Brain microvascular endothelial cell (primary cell): Measurements from ENCODE around the gene KCNT1.
"Not testable (repeated sequence)": the region's sequence is repeated elsewhere in the genome, so short reads cannot be mapped to it uniquely, and the experiment has no call there.

Experiments used
- DNase-seq: peaks from one replicate; pipeline ENCODE4 v3.0.0-alpha.2; 2020
- H3K27ac ChIP-seq: fragments of 250-450 bp; sonication (Bioruptor Pico); 2 replicates; pipeline ENCODE4 v1.5.1; 2020; ENCODE audit warnings: mild to moderate bottlenecking, moderate library complexity
- H3K27me3 ChIP-seq: fragments of 250-450 bp; sonication (Bioruptor Pico); replicated peaks from 2 replicates; pipeline ENCODE4 v1.5.1; 2020; ENCODE audit warnings: mild to moderate bottlenecking
- H3K36me3 ChIP-seq: fragments of 250-450 bp; sonication (Bioruptor Pico); replicated peaks from 2 replicates; pipeline ENCODE4 v1.5.1; 2020; ENCODE audit warnings: mild to moderate bottlenecking
- H3K4me3 ChIP-seq: 2 replicates; pipeline ENCODE4 v1.5.1; 2011; ENCODE audit warnings: low read depth, mild to moderate bottlenecking, control low read depth, low read length, moderate library complexity
- CTCF ChIP-seq: IDR thresholded peaks from 2 replicates; pipeline ENCODE4 v1.5.1; 2011; ENCODE audit warnings: low read depth, mild to moderate bottlenecking, moderate library complexity, low read length, control low read depth, inconsistent platforms; ENCODE audit errors: missing control alignments
- in situ Hi-C: cut with HindIII; loops from 2 replicates; pipeline ENCODE4 v1.10.0; 2017; ENCODE audit warnings: low sequenced_read_pairs, low pct_ligation_motif_present

The KCNT1 gene

GRCh38 chr9:135669616-135670285 is 32.2 kb upstream of the KCNT1 start:
- Histone ChIP-seq H3K27me3 (no peaks in the 10 kb centered on the region), H3K36me3 (no peaks in the 10 kb centered on the region), H3K27ac (no peak overlapping the region), H3K4me3 (no peak overlapping the region)
- no peak for DNase-seq
- TF ChIP-seq CTCF: no peak
- in situ Hi-C loops: no loop called here

DNA sequence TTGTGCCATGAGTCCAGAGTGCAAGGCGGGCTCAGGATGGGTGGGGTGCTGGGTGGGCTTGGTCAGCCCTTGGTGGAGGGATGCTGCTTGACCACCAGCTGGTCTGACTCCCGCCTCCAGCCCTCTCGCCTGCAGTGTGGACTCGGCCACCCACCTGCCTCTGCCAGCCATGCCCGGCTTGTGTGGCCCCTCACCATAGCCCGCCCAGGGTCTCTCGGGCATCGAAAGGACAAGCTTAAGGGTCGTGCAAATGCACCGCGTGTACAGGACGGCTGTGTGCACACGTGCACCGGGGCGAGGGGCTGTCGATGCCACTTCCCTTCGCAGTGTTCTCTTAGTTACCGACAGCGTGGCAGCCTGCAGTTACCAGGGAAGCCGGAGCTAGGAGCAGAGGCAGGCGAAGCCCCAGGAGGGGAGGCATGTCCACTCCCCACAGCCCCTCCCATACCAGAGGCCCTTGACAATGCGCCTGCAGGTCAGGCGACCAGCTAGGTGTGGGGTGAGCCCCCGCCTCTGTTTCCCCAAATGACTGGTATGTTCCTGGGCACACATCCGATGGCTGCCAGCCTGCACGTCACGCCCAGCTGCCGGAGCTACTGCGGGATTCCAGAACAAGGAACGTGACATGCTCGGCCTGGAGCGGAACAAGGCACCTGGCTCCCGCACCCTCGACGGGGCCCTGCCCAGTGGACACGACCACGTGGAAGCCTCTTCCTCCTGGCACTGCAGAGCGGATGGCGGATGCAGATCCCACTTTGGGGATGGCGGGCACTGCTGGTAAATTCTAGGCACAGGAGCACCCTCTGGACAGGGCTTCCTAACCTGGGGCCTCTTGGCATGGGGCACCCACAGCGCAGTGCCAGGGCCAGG is 31.0 kb upstream of the KCNT1 start:
- no peak overlapping the region for H3K4me3 ChIP-seq
- DNase-seq: no peak
- no peak for TF ChIP-seq CTCF
- no peaks in the 10 kb centered on the region for H3K27me3 ChIP-seq
- H3K36me3 ChIP-seq: no peaks in the 10 kb centered on the region
- in situ Hi-C loops: no loop called here
- no peak overlapping the region for H3K27ac ChIP-seq

DNA sequence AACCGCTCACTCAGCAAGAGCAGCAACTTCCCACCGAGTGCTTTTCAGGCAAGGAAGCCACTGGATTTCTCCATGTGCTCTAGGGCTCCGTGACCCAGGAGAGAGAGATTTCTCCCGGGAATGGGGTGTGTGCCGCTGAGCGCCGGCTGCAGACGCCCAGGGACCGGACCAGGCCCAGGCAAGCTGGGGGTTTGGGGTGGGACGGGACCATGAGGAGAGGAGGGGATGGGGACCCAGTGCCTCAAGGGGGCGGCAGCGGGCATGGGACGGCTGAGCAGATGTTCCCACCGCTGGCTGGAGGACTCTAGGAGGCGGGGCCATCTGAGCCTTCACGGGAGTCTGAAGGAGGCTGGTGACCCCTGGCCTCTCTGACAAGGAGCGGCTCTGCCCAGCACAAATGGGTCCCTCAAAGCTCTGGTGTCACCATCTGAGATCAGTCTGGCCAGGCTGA is 30.4 kb upstream of the KCNT1 start:
- in situ Hi-C loops: no loop called here
- no peak for TF ChIP-seq CTCF
- H3K27ac ChIP-seq: no peak overlapping the region
- no peaks in the 10 kb centered on the region for H3K27me3 ChIP-seq
- no peaks in the 10 kb centered on the region for H3K36me3 ChIP-seq
- no peak overlapping the region for H3K4me3 ChIP-seq
- no peak for DNase-seq

- H3K27me3 ChIP-seq, H3K4me3 ChIP-seq, H3K27ac ChIP-seq, in situ Hi-C loops, DNase-seq, H3K36me3 ChIP-seq: not testable (repeated sequence)
These were observed 29.2 kb upstream of the KCNT1 start for GRCh38 chr9:135672786-135673185.

GRCh38 chr9:135673941-135674340 is 28.0 kb upstream of the KCNT1 start:
- Histone ChIP-seq H3K4me3 (no peak overlapping the region), H3K27me3 (no peaks in the 10 kb centered on the region), H3K27ac (no peak overlapping the region), H3K36me3 (no peaks in the 10 kb centered on the region)
- DNase-seq: no peak
- in situ Hi-C loops: no loop called here
- TF ChIP-seq CTCF: no peak

- no peak for DNase-seq
- no peaks in the 10 kb centered on the region for H3K36me3 ChIP-seq
- no peaks in the 10 kb centered on the region for H3K27me3 ChIP-seq
- H3K27ac ChIP-seq: no peak overlapping the region
- TF ChIP-seq CTCF: no peak
- in situ Hi-C loops: no loop called here
- H3K4me3 ChIP-seq: no peak overlapping the region
These were observed 27.0 kb upstream of the KCNT1 start for GRCh38 chr9:135674977-135675376.
